IMR-90 (cell line): ENCODE results near the gene MPP1. TPM values are rescaled to one million over a fixed set of nuclear protein-coding genes. Genes with fewer than 3 reads are reported as not detected.

Experiments
- ATAC-seq: fragments of 200-7000 bp; cut with Tn5 transposase; 2 replicates; pipeline ENCODE4 v1.9.1; 2020; ENCODE audit warnings: low read depth, mild to moderate bottlenecking, moderate library complexity
- Bru-seq: library from RNA; stranded (reverse); fragments of 400-500 nt; gene quantifications from one replicate; lab custom pipeline; 2021; lab: Mats Ljungman, UMichigan
- BruChase-seq, 2 experiments: library from RNA; stranded (reverse); fragments of 400-500 nt; gene quantifications; one replicate each; lab custom pipeline; 2021; lab: Mats Ljungman, UMichigan
- BruUV-seq: library from RNA; stranded (reverse); fragments of 400-500 nt; replicated peaks from 2 replicates; lab custom pipeline; 2021; lab: Mats Ljungman, UMichigan
- CTCF ChIA-PET: fragments of 300-600 bp; formaldehyde crosslinking; extraction: SDS; loops from one replicate; lab custom pipeline; 2021; ENCODE audit warnings: antibody characterized with exemption; lab: Yijun Ruan, JAX
- POLR2A ChIA-PET: fragments of 300-600 bp; sonication (Branson Sonifier 250); formaldehyde crosslinking; loops from one replicate; lab custom pipeline; 2022; ENCODE audit warnings: antibody characterized with exemption; ENCODE audit not compliant: unreplicated experiment; lab: Charles Lee
- DNase-seq: peaks from one replicate; pipeline ENCODE4 v3.0.0; 2013
- H2AFZ ChIP-seq: replicated peaks from 2 replicates; pipeline ENCODE3; 2013; ENCODE audit warnings: low read length, mild to moderate bottlenecking; ENCODE audit not compliant: poor library complexity
- H2AK5ac ChIP-seq: 2 replicates; pipeline ENCODE4 v1.6.1; 2013; ENCODE audit warnings: low read depth, low read length, inconsistent platforms
- H2AK9ac ChIP-seq: replicated peaks from 2 replicates; pipeline ENCODE3; 2013; ENCODE audit warnings: mild to moderate bottlenecking, low read depth, low read length, moderate library complexity; ENCODE audit not compliant: poor library complexity
- H2BK120ac ChIP-seq: 2 replicates; pipeline ENCODE4 v1.6.1; 2013; ENCODE audit warnings: low read depth, low read length, inconsistent platforms
- H2BK15ac ChIP-seq: 3 replicates; pipeline ENCODE4 v1.6.1; 2013; ENCODE audit warnings: low read depth, low read length, inconsistent platforms
- H2BK20ac ChIP-seq: 2 replicates; pipeline ENCODE4 v1.6.1; 2013; ENCODE audit warnings: low read depth, mild to moderate bottlenecking, inconsistent platforms, low read length, moderate library complexity
- H2BK5ac ChIP-seq: 2 replicates; pipeline ENCODE4 v1.6.1; 2013; ENCODE audit warnings: mild to moderate bottlenecking, low read depth, low read length, inconsistent platforms; ENCODE audit not compliant: poor library complexity, severe bottlenecking
- H3K14ac ChIP-seq: replicated peaks from 2 replicates; pipeline ENCODE4 v1.6.1; 2013; ENCODE audit warnings: low read depth, low read length, inconsistent platforms
- H3K18ac ChIP-seq: 2 replicates; pipeline ENCODE4 v1.6.1; 2013; ENCODE audit warnings: low read depth, low read length, control low read depth
- H3K23ac ChIP-seq: 2 replicates; pipeline ENCODE4 v1.6.1; 2013; ENCODE audit warnings: low read depth, low read length, inconsistent platforms
- H3K27ac ChIP-seq: 2 replicates; pipeline ENCODE4 v1.5.1; 2013; ENCODE audit warnings: mild to moderate bottlenecking, control low read depth, low read length; ENCODE audit not compliant: insufficient read depth
- H3K27me3 ChIP-seq: 2 replicates; pipeline ENCODE4 v1.6.1; 2013; ENCODE audit warnings: low read length; ENCODE audit not compliant: control insufficient read depth, insufficient read depth
- H3K36me3 ChIP-seq: 2 replicates; pipeline ENCODE4 v1.6.1; 2013; ENCODE audit warnings: low read length, mixed read lengths; ENCODE audit not compliant: control insufficient read depth, insufficient read depth
- H3K4ac ChIP-seq: 2 replicates; pipeline ENCODE4 v1.6.1; 2013; ENCODE audit warnings: low read depth, low read length, inconsistent platforms
- H3K4me1 ChIP-seq: 2 replicates; pipeline ENCODE4 v1.6.1; 2013; ENCODE audit warnings: low read length, mixed read lengths; ENCODE audit not compliant: control insufficient read depth, insufficient read depth
- H3K4me2 ChIP-seq: 2 replicates; pipeline ENCODE4 v1.6.1; 2013; ENCODE audit warnings: low read depth, mild to moderate bottlenecking, control low read depth, low read length, moderate library complexity
- H3K4me3 ChIP-seq: 2 replicates; pipeline ENCODE4 v1.5.1; 2013; ENCODE audit warnings: low read depth, mild to moderate bottlenecking, control low read depth, low read length, moderate library complexity; ENCODE audit not compliant: insufficient read depth
- H3K56ac ChIP-seq: 2 replicates; pipeline ENCODE4 v1.6.1; 2013; ENCODE audit warnings: low read length, inconsistent platforms; ENCODE audit not compliant: insufficient read depth; ENCODE audit errors: extremely low read depth
- H3K79me1 ChIP-seq, 2 experiments: 2 replicates each; pipeline ENCODE4 v1.6.1; 2013; ENCODE audit warnings: low read length in 2 of 2, inconsistent platforms in 1 of 2, low read depth in 1 of 2
- H3K9ac ChIP-seq: 2 replicates; pipeline ENCODE4 v1.6.1; 2013; ENCODE audit warnings: low read depth, low read length, control low read depth
- H3K9me1 ChIP-seq: 2 replicates; pipeline ENCODE4 v1.6.1; 2013; ENCODE audit warnings: low read length, inconsistent platforms; ENCODE audit not compliant: insufficient read depth
- H3K9me3 ChIP-seq: 2 replicates; pipeline ENCODE4 v1.6.1; 2013; ENCODE audit warnings: low read length; ENCODE audit not compliant: control insufficient read depth, insufficient read depth
- H4K20me1 ChIP-seq: 2 replicates; pipeline ENCODE4 v1.6.1; 2013; ENCODE audit warnings: low read length, inconsistent platforms; ENCODE audit not compliant: insufficient read depth
- H4K5ac ChIP-seq: 2 replicates; pipeline ENCODE4 v1.6.1; 2013; ENCODE audit warnings: mild to moderate bottlenecking, low read depth, low read length, control low read depth
- H4K8ac ChIP-seq, 2 experiments: 2 replicates each; pipeline ENCODE4 v1.6.1; 2013; ENCODE audit warnings: low read depth in 2 of 2, low read length in 2 of 2, control low read depth in 1 of 2, inconsistent platforms in 1 of 2
- H4K91ac ChIP-seq: 2 replicates; pipeline ENCODE4 v1.6.1; 2013; ENCODE audit warnings: low read depth, low read length, inconsistent platforms; ENCODE audit not compliant: insufficient read depth
- CEBPB ChIP-seq: IDR thresholded peaks from 2 replicates; pipeline ENCODE4 v1.6.1; 2012; ENCODE audit warnings: low read depth, low read length, improper control_type of control experiment
- CHD1 ChIP-seq: IDR thresholded peaks from 2 replicates; pipeline ENCODE4 v1.6.1; 2012; ENCODE audit warnings: low read depth, low read length, improper control_type of control experiment
- MXI1 ChIP-seq: IDR thresholded peaks from 2 replicates; pipeline ENCODE4 v1.6.1; 2012; ENCODE audit warnings: low read depth, mild to moderate bottlenecking, low read length, moderate library complexity, borderline replicate concordance
- RFX5 ChIP-seq: IDR thresholded peaks from 2 replicates; pipeline ENCODE4 v1.8.0; 2012; ENCODE audit warnings: low read depth, mild to moderate bottlenecking, low read length, moderate library complexity
- WGBS, 2 experiments: methylation state at CpG; one replicate each; pipeline versions ENCODE4 v1.1.5 to v1.1.7; 2013; ENCODE audit warnings: missing lambda C conversion rate in 2 of 2; ENCODE audit not compliant: insufficient read length in 1 of 2; ENCODE audit errors: extremely low coverage in 2 of 2; 5-methylcytosine and 5-hydroxymethylcytosine counted together
- dilution Hi-C: fragments of 300-500 bp; cut with HindIII; formaldehyde crosslinking; loops from one replicate; pipeline ENCODE4 v1.14.3; 2018; ENCODE audit warnings: low sequenced_read_pairs; ENCODE audit not compliant: unreplicated experiment
- in situ Hi-C: fragments of 300-500 bp; cut with MboI; formaldehyde crosslinking; loops from 3 replicates; pipeline ENCODE4 v1.14.3; 2019; ENCODE audit warnings: low sequenced_read_pairs, inconsistent platforms, mixed read lengths
- intact Hi-C: fragments of 100-400 bp; cut with micrococcal nuclease; formaldehyde crosslinking; loops from 2 replicates; pipeline ENCODE4 v1.10.0; 2022
- long read RNA-seq: library from polyadenylated mRNA; unstranded; transcript quantifications from one replicate; pipeline ENCODE4 v2.0.0, GENCODE V29; 2021; ENCODE audit not compliant: unreplicated experiment
- polyA plus RNA-seq, 3 experiments: library from polyadenylated mRNA; depleted of rRNA; stranded (reverse); fragments of >200 nt; gene quantifications; 2 replicates each; pipeline ENCODE4 v1.2.3, GENCODE V29; 2012; ENCODE audit warnings: low replicate concordance in 1 of 3
- total RNA-seq: library from RNA; depleted of rRNA; stranded (reverse); fragments of >200 nt; gene quantifications from 2 replicates; pipeline ENCODE4 v1.2.3, GENCODE V29; 2012; rRNA removed
- TF ChIP-seq, protein P1 (sequence below): conservative IDR thresholded peaks from 2 replicates; pipeline ENCODE4 v1.5.1; 2012; ENCODE audit warnings: mild to moderate bottlenecking, low read depth, low read length, improper control_type of control experiment

The MPP1 gene
- total RNA-seq, result 36.4 and 43.0 TPM in 2 replicates
- 29.4 and 35.2 TPM in 2 replicates for polyA plus RNA-seq (2012; rRNA removed)
- polyA plus RNA-seq (2012; cell fraction: cytosol; rRNA removed), result 18.5 and 21.3 TPM in 2 replicates
- polyA plus RNA-seq (2012; cell fraction: nucleus; rRNA removed; ENCODE audit: low replicate concordance), result 34.3 and 65.1 TPM in 2 replicates
- Bru-seq, nascent RNA, result percentile 52 among the genes with signal in this experiment
- percentile 53 among the genes with signal in this experiment for BruChase-seq, experiment 1, labeled RNA remaining after a 6-hour chase
- percentile 54 among the genes with signal in this experiment for BruChase-seq, experiment 2, labeled RNA remaining after a 2-hour chase
- long read RNA-seq, transcript MPP1-202 (12 exons, 2,042 nt), result major isoform, 29 of 32 reads
- long read RNA-seq, partial matches to known transcripts, result 1 of 32 reads
- long read RNA-seq, other reads (novel, unspliced or antisense), result 0 of 32 reads

DNA sequence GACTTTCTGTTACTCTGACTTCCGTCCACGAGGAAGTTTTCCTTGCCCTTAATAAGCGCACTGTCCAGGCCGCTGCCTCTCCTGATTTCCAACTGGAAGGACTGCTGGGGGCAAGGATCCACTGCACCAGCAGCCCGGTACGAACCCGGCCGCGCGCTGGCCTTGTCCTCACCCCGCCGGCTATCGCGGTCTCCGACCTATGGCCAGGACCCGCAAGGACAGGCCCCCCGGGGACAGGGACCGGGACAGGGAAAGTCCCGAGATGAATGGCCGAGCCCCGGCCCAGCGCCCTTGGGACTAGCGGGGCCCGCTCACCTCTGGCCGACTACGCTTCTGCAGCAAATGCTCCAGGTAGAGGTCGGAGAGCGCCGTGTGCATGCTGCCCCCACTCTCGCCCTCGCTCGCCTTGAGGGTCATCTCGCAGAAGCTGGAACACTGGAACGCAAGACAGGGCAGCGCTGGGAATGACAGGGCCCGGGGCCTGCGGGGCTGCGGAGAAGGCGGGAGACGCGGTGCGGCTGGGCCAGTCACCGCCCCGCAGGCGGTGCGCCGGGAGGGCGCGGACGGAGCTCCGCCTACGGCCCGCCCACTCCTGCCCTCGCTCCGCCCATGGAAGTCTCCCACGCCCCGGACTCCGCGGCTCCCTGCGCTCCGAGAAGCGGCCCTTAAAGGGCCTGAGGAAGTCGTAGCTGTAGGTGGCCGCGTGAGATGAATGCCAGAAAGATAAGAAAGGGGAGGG, at the start of gene MPP1:
Gene MPP1 (minus strand): TSS at position 529 of the 739 bp plus-strand sequence. CDS start 112 bp downstream, at position 417.
- in situ Hi-C loops (no loop called here), dilution Hi-C loops (no loop called here), intact Hi-C loops (no loop called here)
- Histone ChIP-seq H3K4me2 (peak within 1 kb of the TSS; percentile 91), H2AFZ (peak within 1 kb of the TSS; percentile 91), H3K4ac (peak within 1 kb of the TSS; percentile 25), H3K27me3 (no peaks in the 10 kb centered on the region), H3K18ac (peak within 1 kb of the TSS; percentile 50; the same call in 1 of the 2 replicates), H3K9me3 (no peaks in the 10 kb centered on the region), H3K79me1 (peaks cover 23 to 24% of the 10 kb centered on the region in 2 experiments), H4K20me1 (no peaks in the 10 kb centered on the region), H3K9me1 (peaks cover 6% of the 10 kb centered on the region), H2AK5ac (no peak within 1 kb of the TSS), H3K4me1 (peaks cover 12% of the 10 kb centered on the region), H2AK9ac (peak within 1 kb of the TSS; percentile 19), H4K91ac (no peak within 1 kb of the TSS; the same call in 1 of the 2 replicates), H3K14ac (0 out of 2 replicates have a peak within 1 kb of the TSS, but pooled peaks have one; percentile 37), H3K23ac (peak within 1 kb of the TSS; percentile 56; the same call in 1 of the 2 replicates), H4K5ac (peak within 1 kb of the TSS; percentile 23; the same call in 1 of the 2 replicates), H3K9ac (peak within 1 kb of the TSS; percentile 49), H2BK5ac (peak within 1 kb of the TSS; percentile 41), H2BK20ac (no peak within 1 kb of the TSS), H3K36me3 (no peaks in the 10 kb centered on the region), H2BK120ac (no peak within 1 kb of the TSS), H4K8ac (peak within 1 kb of the TSS in 1 of 2 experiments; percentile 28; a peak in 1 of 4 replicates), H3K27ac (peak within 1 kb of the TSS; percentile 65), H2BK15ac (no peak within 1 kb of the TSS), H3K56ac (no peak within 1 kb of the TSS; the same call in 1 of the 2 replicates), H3K4me3 (peak within 1 kb of the TSS; percentile 89)
- DNase-seq (peak; percentile 66), ATAC-seq (peak; percentile 97)
- TF ChIP-seq CHD1, result no peak
- TF ChIP-seq CEBPB, result no peak
- TF ChIP-seq MXI1, result no peak
- TF ChIP-seq RFX5, result no peak
- TF ChIP-seq, protein P1, sequence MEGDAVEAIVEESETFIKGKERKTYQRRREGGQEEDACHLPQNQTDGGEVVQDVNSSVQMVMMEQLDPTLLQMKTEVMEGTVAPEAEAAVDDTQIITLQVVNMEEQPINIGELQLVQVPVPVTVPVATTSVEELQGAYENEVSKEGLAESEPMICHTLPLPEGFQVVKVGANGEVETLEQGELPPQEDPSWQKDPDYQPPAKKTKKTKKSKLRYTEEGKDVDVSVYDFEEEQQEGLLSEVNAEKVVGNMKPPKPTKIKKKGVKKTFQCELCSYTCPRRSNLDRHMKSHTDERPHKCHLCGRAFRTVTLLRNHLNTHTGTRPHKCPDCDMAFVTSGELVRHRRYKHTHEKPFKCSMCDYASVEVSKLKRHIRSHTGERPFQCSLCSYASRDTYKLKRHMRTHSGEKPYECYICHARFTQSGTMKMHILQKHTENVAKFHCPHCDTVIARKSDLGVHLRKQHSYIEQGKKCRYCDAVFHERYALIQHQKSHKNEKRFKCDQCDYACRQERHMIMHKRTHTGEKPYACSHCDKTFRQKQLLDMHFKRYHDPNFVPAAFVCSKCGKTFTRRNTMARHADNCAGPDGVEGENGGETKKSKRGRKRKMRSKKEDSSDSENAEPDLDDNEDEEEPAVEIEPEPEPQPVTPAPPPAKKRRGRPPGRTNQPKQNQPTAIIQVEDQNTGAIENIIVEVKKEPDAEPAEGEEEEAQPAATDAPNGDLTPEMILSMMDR, result no peak
- ChIA-PET CTCF (interaction anchor here (0.6 kb wide), 1 partner anchor 11 kb away, joined by 3 read pairs; no protein-coding TSS in a partner anchor), POLR2A (no interaction called here)
- 28% methylated on average over 34 of the region's 65 CpGs; no CpG with 5 or more reads in 1 of the 2 experiments for WGBS, 2 experiments
- BruUV-seq, result no TSS peak
